Brain microvascular endothelial cell (primary cell): Measurements from ENCODE around the gene FAM174C.

ENCODE experiments used
- DNase-seq: peaks from one replicate; pipeline ENCODE4 v3.0.0-alpha.2; 2020
- H3K27ac ChIP-seq: fragments of 250-450 bp; sonication (Bioruptor Pico); 2 replicates; pipeline ENCODE4 v1.5.1; 2020; ENCODE audit warnings: mild to moderate bottlenecking, moderate library complexity
- H3K27me3 ChIP-seq: fragments of 250-450 bp; sonication (Bioruptor Pico); replicated peaks from 2 replicates; pipeline ENCODE4 v1.5.1; 2020; ENCODE audit warnings: mild to moderate bottlenecking
- H3K36me3 ChIP-seq: fragments of 250-450 bp; sonication (Bioruptor Pico); replicated peaks from 2 replicates; pipeline ENCODE4 v1.5.1; 2020; ENCODE audit warnings: mild to moderate bottlenecking
- H3K4me3 ChIP-seq: 2 replicates; pipeline ENCODE4 v1.5.1; 2011; ENCODE audit warnings: low read depth, mild to moderate bottlenecking, control low read depth, low read length, moderate library complexity
- CTCF ChIP-seq: IDR thresholded peaks from 2 replicates; pipeline ENCODE4 v1.5.1; 2011; ENCODE audit warnings: low read depth, mild to moderate bottlenecking, moderate library complexity, low read length, control low read depth, inconsistent platforms; ENCODE audit errors: missing control alignments
- in situ Hi-C: cut with HindIII; loops from 2 replicates; pipeline ENCODE4 v1.10.0; 2017; ENCODE audit warnings: low sequenced_read_pairs, low pct_ligation_motif_present

Gene FAM174C

GRCh38 chr19:1275260-1275975 is at the start of gene FAM174C:
FAM174C (plus strand) TSS chr19:1275530; CDS start chr19:1275550, 20 bp downstream.
- TF ChIP-seq CTCF: no peak
- in situ Hi-C loops: no loop called here
- Histone ChIP-seq H3K36me3 (peaks cover 47% of the 10 kb centered on the region), H3K27me3 (no peaks in the 10 kb centered on the region), H3K4me3 (peak within 1 kb of the TSS; percentile 72), H3K27ac (peak within 1 kb of the TSS; percentile 94)
- peak; percentile 95 for DNase-seq

GRCh38 chr19:1226227-1226518 is 49.2 kb upstream of the FAM174C start:
- Histone ChIP-seq H3K36me3 (peaks cover 25% of the 10 kb centered on the region), H3K27ac (no peak overlapping the region), H3K4me3 (no peak overlapping the region), H3K27me3 (no peaks in the 10 kb centered on the region)
- no peak for DNase-seq
- in situ Hi-C loops: loop anchor here (25.0 kb wide), 1 partner anchor 114 kb away; the partner anchor contains the start of gene GPX4
- no peak for TF ChIP-seq CTCF

- H3K36me3 ChIP-seq: peaks cover 25% of the 10 kb centered on the region
- DNase-seq: no peak
- H3K27ac ChIP-seq: no peak overlapping the region
- in situ Hi-C loops: loop anchor here (25.0 kb wide), 1 partner anchor 114 kb away; the partner anchor contains the start of gene GPX4
- H3K27me3 ChIP-seq: no peaks in the 10 kb centered on the region
- TF ChIP-seq CTCF: no peak
- H3K4me3 ChIP-seq: no peak overlapping the region
These were observed 48.6 kb upstream of the FAM174C start for GRCh38 chr19:1226522-1227303.

- peaks cover 25% of the 10 kb centered on the region for H3K36me3 ChIP-seq
- no peak overlapping the region for H3K4me3 ChIP-seq
- DNase-seq: no peak
- no peak overlapping the region for H3K27ac ChIP-seq
- in situ Hi-C loops: loop anchor here (25.0 kb wide), 1 partner anchor 115 kb away; the partner anchor contains the start of gene GPX4
- no peak for TF ChIP-seq CTCF
- no peaks in the 10 kb centered on the region for H3K27me3 ChIP-seq
These were observed 47.9 kb upstream of the FAM174C start for GRCh38 chr19:1227304-1228054.

GRCh38 chr19:1228161-1228957 is 47.0 kb upstream of the FAM174C start:
- H3K4me3 ChIP-seq: no peak overlapping the region
- in situ Hi-C loops: loop anchor here (25.0 kb wide), 1 partner anchor 116 kb away; the partner anchor contains the start of gene GPX4
- no peak for DNase-seq
- H3K27ac ChIP-seq: no peak overlapping the region
- H3K36me3 ChIP-seq: peaks cover 22% of the 10 kb centered on the region
- H3K27me3 ChIP-seq: no peaks in the 10 kb centered on the region
- TF ChIP-seq CTCF: no peak
